Measurements from ENCODE around the gene TP53BP2. TPM values are rescaled to one million over a fixed set of nuclear protein-coding genes. Genes with fewer than 3 reads are reported as not detected.

The TP53BP2 gene
- total RNA-seq, 6 experiments from 2014 or later: 21.6 to 30.1 (median 26.4) TPM

DNA sequence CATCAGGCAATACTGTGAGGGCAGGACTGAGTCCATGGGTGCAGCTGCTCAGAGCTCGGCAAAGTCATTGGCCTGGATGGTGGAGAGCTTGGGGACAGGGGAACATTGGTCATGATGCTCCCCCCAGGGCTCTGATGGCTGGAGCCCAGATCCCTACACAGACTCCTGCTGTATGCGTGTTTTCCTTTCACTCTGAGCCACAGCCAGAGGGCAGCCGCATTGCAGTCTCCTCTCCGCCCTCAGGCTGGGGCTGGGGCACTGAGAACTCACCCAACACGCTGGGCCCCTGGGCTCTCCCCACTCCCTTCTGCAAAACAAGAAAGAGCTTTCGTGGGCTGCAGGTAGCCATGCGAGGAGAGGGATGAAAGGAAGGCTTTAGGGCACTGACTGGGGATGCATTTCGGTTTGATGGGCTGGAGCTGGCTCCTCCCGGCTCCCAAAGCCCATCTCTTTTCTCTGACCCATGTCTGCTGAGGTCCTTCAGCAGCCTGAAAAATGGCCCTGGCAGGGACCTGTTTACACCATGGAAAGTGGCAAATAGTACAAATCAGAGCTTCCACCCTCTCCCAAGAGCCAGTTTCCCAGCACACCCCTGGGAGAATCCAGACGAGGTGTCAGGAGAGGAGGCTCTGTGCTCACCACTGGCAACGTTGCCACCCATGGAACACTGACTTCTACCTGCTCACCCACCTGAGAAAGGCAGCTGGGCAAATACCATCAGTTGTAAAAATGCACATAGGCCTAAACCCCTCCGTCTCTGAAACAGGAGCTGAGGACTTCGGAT lies 89.6 kb downstream of the TP53BP2 start:
- TF ChIP-seq, protein P1, sequence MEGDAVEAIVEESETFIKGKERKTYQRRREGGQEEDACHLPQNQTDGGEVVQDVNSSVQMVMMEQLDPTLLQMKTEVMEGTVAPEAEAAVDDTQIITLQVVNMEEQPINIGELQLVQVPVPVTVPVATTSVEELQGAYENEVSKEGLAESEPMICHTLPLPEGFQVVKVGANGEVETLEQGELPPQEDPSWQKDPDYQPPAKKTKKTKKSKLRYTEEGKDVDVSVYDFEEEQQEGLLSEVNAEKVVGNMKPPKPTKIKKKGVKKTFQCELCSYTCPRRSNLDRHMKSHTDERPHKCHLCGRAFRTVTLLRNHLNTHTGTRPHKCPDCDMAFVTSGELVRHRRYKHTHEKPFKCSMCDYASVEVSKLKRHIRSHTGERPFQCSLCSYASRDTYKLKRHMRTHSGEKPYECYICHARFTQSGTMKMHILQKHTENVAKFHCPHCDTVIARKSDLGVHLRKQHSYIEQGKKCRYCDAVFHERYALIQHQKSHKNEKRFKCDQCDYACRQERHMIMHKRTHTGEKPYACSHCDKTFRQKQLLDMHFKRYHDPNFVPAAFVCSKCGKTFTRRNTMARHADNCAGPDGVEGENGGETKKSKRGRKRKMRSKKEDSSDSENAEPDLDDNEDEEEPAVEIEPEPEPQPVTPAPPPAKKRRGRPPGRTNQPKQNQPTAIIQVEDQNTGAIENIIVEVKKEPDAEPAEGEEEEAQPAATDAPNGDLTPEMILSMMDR (IDR thresholded peaks at IDR 0.05): no peak
- no peak overlapping the region; the same call in 1 of the 2 replicates for H3K27ac Mint-ChIP-seq
- no peak overlapping the region for H3K4me3 Mint-ChIP-seq

DNA sequence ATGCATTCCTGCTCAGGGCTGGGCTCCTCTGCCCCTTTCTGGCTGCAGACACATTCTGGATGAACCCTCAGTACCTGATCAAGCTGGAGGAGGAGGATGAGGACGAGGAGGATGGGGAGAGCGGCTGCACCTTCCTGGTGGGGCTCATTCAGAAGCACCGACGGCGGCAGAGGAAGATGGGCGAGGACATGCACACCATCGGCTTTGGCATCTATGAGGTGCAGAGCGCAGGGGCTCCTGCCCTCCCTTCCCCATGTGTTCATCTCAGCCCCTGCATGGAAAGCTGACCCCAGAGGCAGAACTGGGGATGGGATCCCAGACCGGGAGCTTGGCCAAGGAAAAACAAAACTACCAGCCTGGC lies 90.3 kb downstream of the TP53BP2 start:
- Mint-ChIP-seq H3K27ac (peak overlapping the region; percentile 26; the same call in 1 of the 2 replicates), H3K4me3 (no peak overlapping the region), H3K9me3 (no peaks in the 10 kb centered on the region), H3K36me3 (ENCODE audit: low read depth) (peaks cover 50% of the 10 kb centered on the region), H3K27me3 (ENCODE audit: insufficient read depth) (peaks cover 6% of the 10 kb centered on the region), H3K4me1 (ENCODE audit: low read depth) (no peaks in the 10 kb centered on the region)
- DNase-seq: no peak
- TF ChIP-seq, protein P1 (IDR thresholded peaks at IDR 0.05): no peak

More for the DNA sequence above, 89.6 kb downstream of the TP53BP2 start:
- Mint-ChIP-seq H3K4me1 (ENCODE audit: low read depth) (0 out of 2 replicates have a peak, but pooled peaks cover 1% of the 10 kb centered on the region), H3K27me3 (ENCODE audit: insufficient read depth) (peaks cover 6% of the 10 kb centered on the region), H3K36me3 (ENCODE audit: low read depth) (peaks cover 52% of the 10 kb centered on the region), H3K9me3 (no peaks in the 10 kb centered on the region)
- no peak for DNase-seq

DNA sequence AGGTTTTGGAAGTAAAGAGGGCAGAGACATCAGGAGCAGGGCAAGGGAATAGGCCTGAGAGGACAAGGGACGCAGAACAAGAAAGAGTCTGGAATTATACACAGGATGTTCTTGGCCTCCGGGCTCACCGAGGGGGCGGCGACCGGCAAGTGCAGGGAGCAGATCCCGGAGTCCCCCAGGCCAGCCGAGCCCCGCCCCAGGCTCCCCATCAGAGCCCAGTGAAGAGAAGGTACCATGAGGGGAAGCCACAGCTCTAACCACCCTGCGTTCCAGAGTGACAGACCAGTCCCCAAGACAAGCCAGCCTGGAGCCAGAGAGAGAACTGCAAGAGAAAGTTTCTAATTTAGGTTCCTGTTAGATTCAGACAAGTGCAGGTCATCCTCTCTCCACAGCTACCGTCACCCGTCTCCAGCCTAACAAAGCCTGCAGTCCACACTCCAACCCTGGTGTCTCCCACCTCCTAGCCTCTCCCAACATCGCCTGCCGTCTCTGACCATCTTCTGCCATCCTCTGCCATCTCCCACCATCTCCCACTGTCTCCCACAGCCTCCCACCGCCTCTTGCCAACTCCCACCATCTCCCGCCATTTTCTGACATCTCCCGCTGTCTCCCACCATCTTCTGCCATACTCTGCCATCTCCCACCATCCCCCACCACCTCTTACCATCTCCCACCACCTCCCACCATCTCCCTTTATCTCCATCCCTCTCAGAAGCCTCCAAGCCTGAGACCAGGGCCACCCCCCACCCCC lies 90.9 kb downstream of the TP53BP2 start:
- H3K36me3 Mint-ChIP-seq (ENCODE audit: low read depth): peaks cover 52% of the 10 kb centered on the region
- no peaks in the 10 kb centered on the region for H3K9me3 Mint-ChIP-seq
- H3K27me3 Mint-ChIP-seq (ENCODE audit: insufficient read depth): peaks cover 3% of the 10 kb centered on the region
- no peak for DNase-seq
- H3K4me1 Mint-ChIP-seq (ENCODE audit: low read depth): no peaks in the 10 kb centered on the region
- TF ChIP-seq, protein P1 (IDR thresholded peaks at IDR 0.05): no peak
- no peak overlapping the region for H3K4me3 Mint-ChIP-seq
- H3K27ac Mint-ChIP-seq: 0 out of 2 replicates have a peak overlapping the region, but pooled peaks have one; percentile 26

DNA sequence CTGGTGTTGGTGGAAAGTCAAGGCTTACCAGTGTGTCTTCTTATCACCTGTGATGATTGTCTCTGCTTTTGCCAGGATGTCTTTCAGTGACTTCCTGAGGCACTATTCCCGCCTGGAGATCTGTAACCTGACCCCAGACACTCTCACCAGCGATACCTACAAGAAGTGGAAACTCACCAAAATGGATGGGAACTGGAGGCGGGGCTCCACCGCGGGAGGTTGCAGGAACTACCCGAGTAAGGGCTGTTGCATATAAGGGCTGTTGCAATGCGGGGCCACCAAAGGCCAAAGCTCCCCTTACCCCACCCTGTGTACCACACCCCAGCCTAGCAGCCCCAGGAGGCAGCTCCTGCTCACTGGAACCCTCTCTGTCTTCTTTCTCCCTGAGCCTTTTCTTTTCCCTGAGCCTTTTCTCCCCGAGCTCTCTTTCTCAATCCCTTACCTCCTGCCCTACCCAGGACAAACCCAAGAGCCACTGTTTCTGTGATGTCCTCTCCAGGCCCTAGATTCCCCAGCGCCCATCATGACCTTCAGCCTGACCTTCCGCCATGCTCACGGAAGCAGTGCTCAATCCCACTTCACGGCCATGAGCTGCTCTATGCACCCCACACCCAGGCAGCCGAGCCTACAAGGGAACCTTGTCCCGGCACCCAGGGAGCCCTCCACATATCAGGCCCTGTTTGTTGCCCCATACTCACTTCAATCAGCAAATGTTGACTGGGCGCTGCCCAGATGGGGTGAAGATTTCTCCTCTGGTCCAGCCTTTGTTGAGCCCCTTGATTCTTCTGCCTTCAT lies 92.8 kb downstream of the TP53BP2 start:
- peaks cover 3% of the 10 kb centered on the region for H3K27me3 Mint-ChIP-seq (ENCODE audit: insufficient read depth)
- H3K36me3 Mint-ChIP-seq (ENCODE audit: low read depth): peaks cover 50% of the 10 kb centered on the region
- no peaks in the 10 kb centered on the region for H3K9me3 Mint-ChIP-seq
- no peak overlapping the region for H3K4me3 Mint-ChIP-seq
- TF ChIP-seq, protein P1 (IDR thresholded peaks at IDR 0.05): no peak
- DNase-seq: no peak
- H3K27ac Mint-ChIP-seq: peak overlapping the region; percentile 13; the same call in 1 of the 2 replicates
- peaks cover 16% of the 10 kb centered on the region for H3K4me1 Mint-ChIP-seq (ENCODE audit: low read depth)

DNA sequence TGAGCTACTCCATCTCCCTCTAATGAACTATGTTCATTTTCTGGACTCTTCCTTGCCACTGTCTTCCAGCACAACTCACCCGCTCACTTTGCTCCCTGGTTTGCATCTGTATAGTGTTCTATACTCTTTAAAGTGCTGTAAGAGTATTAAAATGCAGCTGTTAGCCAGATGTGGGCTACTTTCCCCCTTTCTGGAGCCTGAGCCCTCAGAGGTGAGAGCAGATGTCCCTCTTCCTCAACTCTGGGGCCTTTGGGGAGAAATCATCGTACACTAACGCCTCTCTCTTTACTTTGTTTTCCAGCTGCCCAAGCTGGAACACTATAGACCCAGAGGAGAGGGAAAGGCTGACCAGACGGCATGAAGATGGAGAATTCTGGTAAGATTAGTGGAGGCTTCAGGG lies 94.1 kb downstream of the TP53BP2 start:
- Mint-ChIP-seq H3K27ac (no peak overlapping the region; the same call in 1 of the 2 replicates), H3K36me3 (ENCODE audit: low read depth) (peaks cover 50% of the 10 kb centered on the region), H3K4me1 (ENCODE audit: low read depth) (peaks cover 28% of the 10 kb centered on the region), H3K27me3 (ENCODE audit: insufficient read depth) (peaks cover 3% of the 10 kb centered on the region), H3K9me3 (no peaks in the 10 kb centered on the region), H3K4me3 (no peak overlapping the region)
- TF ChIP-seq, protein P1 (IDR thresholded peaks at IDR 0.05): no peak
- DNase-seq: no peak
